WERI-Rb-1 (cell line): ENCODE data around the gene IRF2BP1.

Source experiments
- DNase-seq: peaks from one replicate; pipeline ENCODE4 v3.0.0-alpha.2; 2020
- H3K27ac ChIP-seq: fragments of 250-450 bp; sonication (Bioruptor Pico); 2 replicates; pipeline ENCODE4 v1.5.1; 2020; ENCODE audit warnings: mild to moderate bottlenecking, moderate library complexity
- H3K27me3 ChIP-seq: fragments of 250-450 bp; sonication (Bioruptor Pico); 2 replicates; pipeline ENCODE4 v1.5.1; 2021; ENCODE audit warnings: mild to moderate bottlenecking, low read depth, moderate library complexity; ENCODE audit not compliant: insufficient read depth, severe bottlenecking
- H3K36me3 ChIP-seq: fragments of 250-450 bp; sonication (Bioruptor Pico); 2 replicates; pipeline ENCODE4 v1.5.1; 2020; ENCODE audit warnings: mild to moderate bottlenecking, moderate library complexity
- H3K4me3 ChIP-seq: 2 replicates; pipeline ENCODE4 v1.5.1; 2011; ENCODE audit warnings: low read depth, mild to moderate bottlenecking, control low read depth, low read length
- H3K9me3 ChIP-seq: fragments of 250-450 bp; sonication (Bioruptor Pico); 2 replicates; pipeline ENCODE4 v1.5.1; 2021; ENCODE audit warnings: mild to moderate bottlenecking, moderate library complexity; ENCODE audit not compliant: severe bottlenecking
- CTCF ChIP-seq: IDR thresholded peaks from 2 replicates; pipeline ENCODE4 v1.5.1; 2011; ENCODE audit warnings: low read depth, mild to moderate bottlenecking, control low read depth, inconsistent platforms, low read length

Gene IRF2BP1

GRCh38 chr19:45895519-45895972, 9.6 kb upstream of the IRF2BP1 start:
- TF ChIP-seq CTCF = no peak
- Histone ChIP-seq H3K36me3 (peaks cover 42% of the 10 kb centered on the region), H3K27me3 (no peaks in the 10 kb centered on the region), H3K4me3 (no peak overlapping the region), H3K9me3 (no peaks in the 10 kb centered on the region), H3K27ac (no peak overlapping the region)
- DNase-seq = no peak

- Histone ChIP-seq H3K36me3 (peaks cover 9% of the 10 kb centered on the region), H3K27ac (no peak overlapping the region), H3K9me3 (no peaks in the 10 kb centered on the region), H3K27me3 (no peaks in the 10 kb centered on the region), H3K4me3 (no peak overlapping the region)
- TF ChIP-seq CTCF = no peak
- no peak for DNase-seq
Observed at GRCh38 chr19:45890877-45891276, 4.9 kb upstream of the IRF2BP1 start.

- H3K27me3 ChIP-seq = no peaks in the 10 kb centered on the region
- no peaks in the 10 kb centered on the region for H3K9me3 ChIP-seq
- no peak for TF ChIP-seq CTCF
- H3K4me3 ChIP-seq = no peak overlapping the region
- H3K27ac ChIP-seq = no peak overlapping the region
- no peak for DNase-seq
- H3K36me3 ChIP-seq = peaks cover 7% of the 10 kb centered on the region
Observed at GRCh38 chr19:45889210-45889885, 3.4 kb upstream of the IRF2BP1 start.

GRCh38 chr19:45887200-45887710, 1.3 kb upstream of the IRF2BP1 start:
- no peak for DNase-seq
- Histone ChIP-seq H3K27ac (peak overlapping the region; percentile 88), H3K9me3 (no peaks in the 10 kb centered on the region), H3K36me3 (peaks cover 17% of the 10 kb centered on the region), H3K27me3 (no peaks in the 10 kb centered on the region), H3K4me3 (peak overlapping the region; percentile 77)
- TF ChIP-seq CTCF = no peak

- no peak for TF ChIP-seq CTCF
- peak; percentile 91 for DNase-seq
- H3K9me3 ChIP-seq = no peaks in the 10 kb centered on the region
- H3K27ac ChIP-seq = peak overlapping the region; percentile 88
- H3K36me3 ChIP-seq = peaks cover 17% of the 10 kb centered on the region
- H3K27me3 ChIP-seq = no peaks in the 10 kb centered on the region
- peak overlapping the region; percentile 77 for H3K4me3 ChIP-seq
Observed at GRCh38 chr19:45886427-45887199, 672 bp upstream of the IRF2BP1 start.
